Fibroblast of skin of abdomen (primary cell): ENCODE results near the gene RNF6.

ENCODE experiments used
- DNase-seq: peaks from one replicate; pipeline ENCODE4 v3.0.0-alpha.2; 2013

Gene RNF6

GRCh38 chr13:26225896-26226617, 3.9 kb upstream of the RNF6 start:
- no peak for DNase-seq

- no peak for DNase-seq
These were observed 469 bp upstream of the RNF6 start for GRCh38 chr13:26222520-26223046.

- no peak for DNase-seq
These were observed 754 bp downstream of the RNF6 start for GRCh38 chr13:26221399-26221720.

- peak; percentile 27 for DNase-seq
These were observed 1.5 kb downstream of the RNF6 start for GRCh38 chr13:26220575-26220974.

- DNase-seq, result peak; percentile 23
These were observed 2.4 kb downstream of the RNF6 start for GRCh38 chr13:26219726-26220125.

- DNase-seq, result no peak
These were observed 6.1 kb downstream of the RNF6 start for GRCh38 chr13:26216042-26216441.

GRCh38 chr13:26213982-26214381, 8.1 kb downstream of the RNF6 start:
- DNase-seq, result no peak

- no peak for DNase-seq
These were observed 8.8 kb downstream of the RNF6 start for GRCh38 chr13:26213345-26213744.

GRCh38 chr13:26208287-26208686, 13.8 kb downstream of the RNF6 start:
- no peak for DNase-seq

- DNase-seq, result peak; percentile 18
These were observed 19.6 kb downstream of the RNF6 start for GRCh38 chr13:26202365-26202972.

- no peak for DNase-seq
These were observed 21.3 kb downstream of the RNF6 start for GRCh38 chr13:26200811-26201210.

GRCh38 chr13:26198116-26198515, 24.0 kb downstream of the RNF6 start:
- DNase-seq, result no peak

GRCh38 chr13:26197298-26197697, 24.8 kb downstream of the RNF6 start:
- DNase-seq, result no peak

- no peak for DNase-seq
These were observed 35.1 kb downstream of the RNF6 start for GRCh38 chr13:26186995-26187394.

GRCh38 chr13:26186118-26186870, 35.8 kb downstream of the RNF6 start:
- DNase-seq, result peak; percentile 92

GRCh38 chr13:26185720-26186117, 36.4 kb downstream of the RNF6 start:
- DNase-seq, result peak; percentile 1

- peak; percentile 61 for DNase-seq
These were observed 37.3 kb downstream of the RNF6 start for GRCh38 chr13:26184791-26185250.

- no peak for DNase-seq
These were observed 38.7 kb downstream of the RNF6 start for GRCh38 chr13:26183416-26183815.

GRCh38 chr13:26179344-26179743, 42.8 kb downstream of the RNF6 start:
- no peak for DNase-seq

- DNase-seq, result no peak
These were observed 53.3 kb downstream of the RNF6 start for GRCh38 chr13:26168835-26169234.

- no peak for DNase-seq
These were observed 53.8 kb downstream of the RNF6 start for GRCh38 chr13:26168237-26168814.

GRCh38 chr13:26163812-26164211, 58.3 kb downstream of the RNF6 start:
- no peak for DNase-seq
